ELR (cell line): Measurements from ENCODE around the gene ARHGEF12.

ENCODE experiments used
- DNase-seq: peaks from one replicate; pipeline ENCODE4 v3.0.0-alpha.2; 2015; ENCODE audit warnings: low read depth

The ARHGEF12 gene, protein sequence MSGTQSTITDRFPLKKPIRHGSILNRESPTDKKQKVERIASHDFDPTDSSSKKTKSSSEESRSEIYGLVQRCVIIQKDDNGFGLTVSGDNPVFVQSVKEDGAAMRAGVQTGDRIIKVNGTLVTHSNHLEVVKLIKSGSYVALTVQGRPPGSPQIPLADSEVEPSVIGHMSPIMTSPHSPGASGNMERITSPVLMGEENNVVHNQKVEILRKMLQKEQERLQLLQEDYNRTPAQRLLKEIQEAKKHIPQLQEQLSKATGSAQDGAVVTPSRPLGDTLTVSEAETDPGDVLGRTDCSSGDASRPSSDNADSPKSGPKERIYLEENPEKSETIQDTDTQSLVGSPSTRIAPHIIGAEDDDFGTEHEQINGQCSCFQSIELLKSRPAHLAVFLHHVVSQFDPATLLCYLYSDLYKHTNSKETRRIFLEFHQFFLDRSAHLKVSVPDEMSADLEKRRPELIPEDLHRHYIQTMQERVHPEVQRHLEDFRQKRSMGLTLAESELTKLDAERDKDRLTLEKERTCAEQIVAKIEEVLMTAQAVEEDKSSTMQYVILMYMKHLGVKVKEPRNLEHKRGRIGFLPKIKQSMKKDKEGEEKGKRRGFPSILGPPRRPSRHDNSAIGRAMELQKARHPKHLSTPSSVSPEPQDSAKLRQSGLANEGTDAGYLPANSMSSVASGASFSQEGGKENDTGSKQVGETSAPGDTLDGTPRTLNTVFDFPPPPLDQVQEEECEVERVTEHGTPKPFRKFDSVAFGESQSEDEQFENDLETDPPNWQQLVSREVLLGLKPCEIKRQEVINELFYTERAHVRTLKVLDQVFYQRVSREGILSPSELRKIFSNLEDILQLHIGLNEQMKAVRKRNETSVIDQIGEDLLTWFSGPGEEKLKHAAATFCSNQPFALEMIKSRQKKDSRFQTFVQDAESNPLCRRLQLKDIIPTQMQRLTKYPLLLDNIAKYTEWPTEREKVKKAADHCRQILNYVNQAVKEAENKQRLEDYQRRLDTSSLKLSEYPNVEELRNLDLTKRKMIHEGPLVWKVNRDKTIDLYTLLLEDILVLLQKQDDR (N-terminal part only)

DNA sequence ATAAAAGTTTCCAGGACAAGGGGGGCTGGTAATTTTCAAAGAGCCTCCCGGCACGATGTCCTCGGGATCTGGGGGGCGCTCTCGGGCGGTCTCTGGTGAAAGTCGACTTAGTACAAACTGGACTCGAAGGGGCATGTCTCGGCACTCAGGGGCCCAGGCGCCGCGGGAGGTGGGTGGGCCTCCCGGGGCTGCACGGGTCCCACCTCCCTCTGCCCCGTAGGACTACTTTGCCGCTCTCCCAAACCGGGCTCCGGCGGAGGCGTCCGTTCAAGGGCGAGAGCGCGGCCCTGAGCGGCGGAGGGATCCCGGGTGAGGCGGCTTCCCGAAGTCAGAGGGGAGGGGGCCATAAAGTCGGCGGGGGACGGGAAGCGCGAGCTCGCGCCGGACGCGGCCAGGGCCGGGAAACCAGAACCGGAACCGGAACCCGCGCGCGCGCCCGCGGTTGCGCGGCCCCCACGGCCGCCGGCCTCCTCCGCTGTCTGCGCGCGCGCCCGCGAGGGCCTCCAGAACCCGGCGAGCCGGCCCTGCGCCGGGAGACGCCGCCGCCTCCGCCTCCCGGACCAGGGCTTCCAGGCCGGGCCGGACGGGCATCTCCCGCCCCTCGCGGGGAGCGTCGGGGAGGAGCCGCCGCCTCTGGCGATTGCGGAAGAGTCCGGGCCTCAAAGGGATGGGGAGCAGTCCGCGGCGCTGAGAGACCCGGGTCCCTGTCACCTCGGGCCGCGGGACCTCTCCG lies at the start of gene ARHGEF12:
ARHGEF12 (plus strand) TSS at position 506 of the 733 bp plus-strand sequence. CDS start 831 bp downstream, outside the sequence.
- DNase-seq, result peak; percentile 98

DNA sequence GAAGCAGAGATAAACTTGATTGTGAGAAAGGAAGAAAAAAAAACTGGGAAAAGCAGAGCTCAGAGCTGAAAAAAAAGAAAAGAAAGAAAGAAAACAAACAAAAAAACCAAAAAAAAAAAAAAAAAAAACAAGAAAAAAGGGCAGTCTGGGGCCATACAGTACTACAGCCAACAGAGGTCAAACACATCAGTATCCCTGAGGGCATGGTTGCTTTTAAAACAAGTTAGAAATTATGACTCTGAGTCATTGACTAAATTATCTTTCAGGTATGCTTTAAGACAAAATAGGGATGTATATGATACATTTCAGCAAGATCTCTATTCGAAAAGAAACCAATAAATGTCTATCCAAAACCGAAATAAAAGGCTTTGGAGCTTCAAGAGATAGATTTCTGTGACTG lies 48.2 kb upstream of the ARHGEF12 start:
- DNase-seq, result no peak

DNA sequence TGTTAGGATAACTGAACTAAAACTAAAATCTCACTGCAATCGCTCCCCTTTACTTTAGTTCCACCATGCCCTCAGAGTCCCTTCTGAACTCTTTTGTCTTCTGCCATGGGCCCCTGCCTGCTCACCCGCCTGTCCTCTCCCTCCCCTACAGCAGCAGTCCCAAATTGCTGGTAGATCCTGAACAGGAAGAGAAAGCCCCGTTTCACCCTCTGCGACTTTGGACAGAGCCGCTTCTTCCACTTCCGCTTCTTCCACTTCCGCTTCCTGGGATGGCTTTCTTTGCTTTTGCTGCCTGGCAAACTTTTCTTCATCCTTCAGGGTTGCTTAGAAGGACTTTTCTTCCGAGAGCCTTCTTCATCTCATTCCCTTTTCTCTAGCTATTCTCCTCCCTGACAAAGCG lies 46.8 kb upstream of the ARHGEF12 start:
- DNase-seq, result no peak

DNA sequence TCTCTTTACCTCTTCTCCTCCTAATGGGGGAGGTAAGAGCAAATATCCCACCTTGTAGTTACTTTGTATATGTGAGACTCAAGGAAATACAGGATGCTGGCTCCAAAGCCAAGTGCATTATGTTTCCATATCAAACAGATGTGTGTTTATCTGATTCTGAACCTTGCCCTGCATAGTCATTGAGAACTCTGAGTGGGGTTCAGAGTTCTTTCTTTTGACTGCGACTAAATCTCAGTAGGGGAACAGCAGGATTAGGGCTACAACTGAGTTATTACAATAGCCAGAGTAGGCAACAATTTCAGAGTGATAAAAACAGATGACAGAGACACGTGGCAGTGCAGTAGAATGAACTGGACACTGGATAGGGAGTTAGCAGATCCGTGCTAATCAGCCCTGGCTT lies 45.3 kb upstream of the ARHGEF12 start:
- no peak for DNase-seq

DNA sequence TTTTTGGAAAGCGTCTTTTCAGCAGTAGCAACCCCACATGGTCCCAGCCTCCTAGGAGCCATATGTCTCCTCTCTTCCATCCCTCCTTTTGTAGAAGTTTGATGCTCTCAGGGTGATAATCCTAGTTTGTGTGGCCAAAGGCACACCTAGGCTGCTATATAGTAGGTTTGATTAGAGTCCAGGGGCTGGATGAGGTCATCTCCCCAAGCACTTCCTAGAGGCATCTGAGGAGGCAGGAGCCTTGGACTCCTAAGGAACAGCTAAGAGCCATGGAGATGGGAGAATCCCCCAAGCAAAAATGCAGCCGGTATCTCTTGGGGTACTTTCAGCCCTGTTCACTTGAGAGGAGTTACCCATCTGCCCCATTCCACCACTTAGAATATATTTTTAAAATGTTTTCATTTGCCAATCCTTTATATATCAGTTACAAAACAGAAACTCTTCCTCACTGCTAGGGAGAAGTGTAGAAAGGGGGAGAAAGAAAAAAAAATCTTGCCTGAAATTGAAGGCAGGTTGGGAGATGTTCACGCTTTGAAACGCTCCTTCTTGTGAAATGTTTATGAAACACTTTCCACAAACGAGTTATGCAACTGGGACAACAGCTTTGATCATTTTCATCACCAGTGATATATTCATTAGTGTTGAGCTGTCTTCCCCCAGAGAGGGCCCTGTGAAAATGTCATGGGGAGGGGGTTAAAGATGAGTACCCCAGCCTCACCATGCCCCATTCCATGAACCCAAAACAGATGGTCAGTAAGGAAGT lies 43.0 kb upstream of the ARHGEF12 start:
- DNase-seq, result no peak

DNA sequence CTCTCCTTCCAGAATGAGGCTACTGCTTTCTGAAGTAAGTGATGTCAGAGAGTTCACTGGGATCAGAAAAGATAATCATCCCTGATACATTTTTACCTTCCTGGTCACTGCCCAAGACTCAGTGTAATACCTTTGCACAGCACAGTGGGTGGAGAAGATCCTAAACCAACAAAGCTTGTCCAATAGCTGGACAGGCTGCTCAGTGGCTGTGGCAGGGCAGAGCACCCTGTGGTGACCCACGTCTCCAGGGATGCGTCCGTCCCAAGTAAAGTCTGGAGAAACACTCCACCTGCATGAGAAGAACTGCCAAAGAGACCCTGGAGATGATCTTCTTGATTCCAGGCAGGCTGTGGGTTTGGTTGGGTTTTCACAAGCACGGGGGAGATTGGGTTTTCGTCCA lies 42.1 kb upstream of the ARHGEF12 start:
- no peak for DNase-seq

DNA sequence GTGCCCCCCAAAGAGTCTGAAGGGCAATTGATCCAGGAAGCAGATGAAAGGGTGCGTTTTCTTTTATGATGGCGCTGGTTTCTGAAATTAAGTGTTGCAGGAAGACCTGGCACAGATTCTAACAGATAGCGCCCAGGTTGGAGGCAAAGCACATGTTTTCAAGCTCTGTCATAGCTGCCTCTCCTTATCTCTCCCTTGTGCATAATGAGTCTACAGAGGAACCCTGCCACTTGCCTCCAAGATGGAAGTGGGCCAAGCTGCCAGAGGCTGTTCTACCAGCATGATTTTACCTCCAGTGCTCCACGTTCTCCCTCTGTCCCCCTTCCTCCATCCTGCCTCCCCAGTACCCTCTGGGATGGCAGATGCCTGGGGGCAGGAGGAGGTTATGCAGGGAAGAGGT lies 41.1 kb upstream of the ARHGEF12 start:
- DNase-seq, result no peak

DNA sequence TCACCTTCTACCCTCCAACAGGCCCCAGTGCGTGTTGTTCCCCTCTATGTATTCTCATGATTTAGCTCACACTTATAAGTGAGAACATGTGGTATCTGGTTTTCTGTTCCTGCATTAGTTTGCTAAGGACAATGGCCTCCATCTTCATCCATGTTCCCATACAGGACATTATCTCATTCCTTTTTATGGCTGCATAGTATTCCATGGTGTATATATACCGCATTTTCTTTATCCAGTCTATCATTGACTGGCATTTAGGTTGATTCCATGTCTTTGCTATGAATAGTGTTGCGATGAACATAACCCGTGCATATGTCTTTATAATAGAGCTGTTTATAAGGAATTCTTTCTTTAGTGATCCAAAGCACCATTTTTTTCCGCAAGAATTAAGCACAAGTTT lies 39.7 kb upstream of the ARHGEF12 start:
- no peak for DNase-seq

DNA sequence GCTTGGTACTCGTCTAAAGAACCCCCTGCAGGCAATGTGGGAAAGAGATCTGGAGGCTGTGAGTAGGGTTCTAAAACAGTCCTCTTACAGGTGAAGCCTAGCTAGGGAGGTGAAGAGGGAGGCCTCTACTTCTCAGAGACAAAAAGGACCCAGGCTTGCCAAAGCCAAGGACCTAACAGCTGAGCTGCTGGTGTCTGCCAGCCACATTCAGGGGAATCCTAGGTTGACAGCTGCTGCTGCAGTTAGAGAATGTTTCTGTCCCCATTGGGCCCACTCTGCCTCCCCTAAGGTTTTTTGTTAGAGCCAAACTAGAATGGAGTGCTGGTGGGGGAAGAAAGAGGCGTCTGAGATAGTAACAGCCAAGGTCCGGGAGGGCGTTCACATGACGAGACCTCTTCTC lies 37.8 kb upstream of the ARHGEF12 start:
- DNase-seq, result no peak

DNA sequence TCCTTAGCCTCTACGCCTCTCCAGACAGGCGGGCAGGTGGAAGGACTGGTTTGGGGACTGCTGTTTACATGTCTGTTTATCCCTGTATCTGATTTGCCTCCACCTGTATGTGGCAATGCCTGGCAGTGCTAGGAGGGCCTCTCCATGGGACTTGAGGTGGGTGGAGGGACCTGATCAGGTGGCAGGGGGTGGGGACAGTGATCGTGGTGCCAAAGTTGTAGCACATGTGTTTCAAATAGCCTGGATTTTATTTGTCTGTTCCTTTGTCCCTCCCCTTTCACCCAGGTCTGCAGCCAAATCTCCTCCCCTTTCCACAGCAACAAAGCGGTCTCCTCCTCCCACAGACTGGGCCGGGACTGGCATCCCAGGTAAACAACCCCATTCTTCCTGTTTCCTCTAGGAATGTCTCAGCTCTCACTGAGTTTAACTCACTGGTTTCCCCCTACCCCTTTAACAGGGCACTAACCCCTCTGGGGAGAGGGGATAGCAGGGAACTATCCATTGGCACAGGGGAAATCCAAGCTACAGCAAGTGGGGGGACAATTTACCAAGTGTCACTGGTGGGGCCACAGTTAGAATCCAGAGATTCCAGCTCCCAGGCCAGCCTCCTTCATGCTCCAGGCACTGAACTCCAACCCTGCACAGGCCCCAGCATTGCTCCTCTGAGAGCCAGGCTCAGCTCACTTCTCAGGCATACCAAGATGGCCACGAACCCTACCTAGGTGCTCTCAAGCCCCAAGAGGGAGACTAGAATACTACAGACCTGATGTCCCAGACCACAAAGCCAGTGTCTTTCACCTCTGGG lies 34.0 kb upstream of the ARHGEF12 start:
- no peak for DNase-seq

DNA sequence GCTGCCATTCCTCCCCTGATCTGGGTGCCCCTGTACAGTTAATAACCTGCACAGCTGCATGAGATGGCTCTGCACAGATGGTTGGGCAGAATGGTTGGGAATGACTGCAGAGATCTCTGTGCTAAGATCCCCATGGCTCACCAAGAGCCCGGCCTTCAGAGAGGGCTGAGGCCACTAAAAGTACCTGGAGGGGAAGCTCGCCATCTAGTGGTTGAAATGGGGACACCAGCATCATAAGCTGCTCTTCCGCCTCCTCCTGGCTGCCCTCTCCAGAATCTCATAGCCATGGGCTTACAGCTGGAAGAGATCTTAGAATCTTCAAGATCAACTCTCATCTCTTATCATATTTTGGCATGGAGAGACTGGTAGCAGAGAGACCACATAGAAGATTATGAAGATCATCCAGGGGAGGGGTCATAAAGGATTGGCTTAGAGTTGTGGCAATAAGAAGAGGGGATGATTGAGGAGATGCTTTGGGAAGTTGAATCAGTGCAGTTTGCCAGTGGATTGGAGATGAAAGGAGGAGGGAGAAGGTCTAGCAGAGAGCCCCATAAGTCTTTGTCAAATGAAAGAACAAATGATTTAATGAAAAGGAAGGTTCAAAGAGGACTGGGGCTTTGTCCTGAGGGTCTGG lies 33.1 kb upstream of the ARHGEF12 start:
- DNase-seq, result peak; percentile 86

DNA sequence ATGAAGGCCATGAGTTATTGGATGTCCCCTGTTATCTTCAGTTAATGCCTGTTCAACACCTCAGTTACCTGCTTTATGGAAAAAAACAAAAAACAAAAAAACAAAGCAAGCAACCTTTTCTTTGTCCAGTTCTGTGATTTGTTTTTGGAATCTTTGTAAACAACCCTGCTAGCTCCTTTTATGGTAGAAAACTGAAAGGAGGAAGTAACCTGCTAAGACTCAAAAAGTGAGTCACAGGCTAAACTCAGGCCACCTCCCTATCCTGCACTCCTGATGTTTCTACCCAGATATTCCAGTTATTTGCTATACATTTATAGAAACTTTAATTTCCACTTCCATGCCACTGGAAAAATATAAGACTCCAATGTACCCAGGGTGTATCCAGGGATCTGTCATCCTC lies 31.7 kb upstream of the ARHGEF12 start:
- DNase-seq, result peak; percentile 64

DNA sequence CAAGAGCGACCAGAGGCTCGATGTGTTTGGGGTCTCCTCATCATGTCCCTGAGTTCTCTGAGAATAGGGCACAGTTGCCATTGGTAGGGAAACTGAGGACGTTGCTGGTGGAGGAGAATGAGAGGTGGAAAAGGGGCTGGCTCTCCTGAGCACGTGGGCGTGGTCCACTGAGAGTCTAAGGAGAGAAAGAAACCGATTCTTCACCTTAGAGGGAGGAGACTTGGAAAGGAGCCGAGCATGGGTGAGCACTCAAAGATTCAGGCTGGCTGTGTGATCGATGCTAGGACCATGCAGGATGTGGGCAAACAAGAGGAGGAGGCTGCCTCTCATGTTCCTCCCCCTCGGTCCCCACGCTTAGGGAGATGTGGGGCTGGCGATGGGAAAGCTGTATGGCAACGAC lies 30.9 kb upstream of the ARHGEF12 start:
- DNase-seq, result peak; percentile 15

DNA sequence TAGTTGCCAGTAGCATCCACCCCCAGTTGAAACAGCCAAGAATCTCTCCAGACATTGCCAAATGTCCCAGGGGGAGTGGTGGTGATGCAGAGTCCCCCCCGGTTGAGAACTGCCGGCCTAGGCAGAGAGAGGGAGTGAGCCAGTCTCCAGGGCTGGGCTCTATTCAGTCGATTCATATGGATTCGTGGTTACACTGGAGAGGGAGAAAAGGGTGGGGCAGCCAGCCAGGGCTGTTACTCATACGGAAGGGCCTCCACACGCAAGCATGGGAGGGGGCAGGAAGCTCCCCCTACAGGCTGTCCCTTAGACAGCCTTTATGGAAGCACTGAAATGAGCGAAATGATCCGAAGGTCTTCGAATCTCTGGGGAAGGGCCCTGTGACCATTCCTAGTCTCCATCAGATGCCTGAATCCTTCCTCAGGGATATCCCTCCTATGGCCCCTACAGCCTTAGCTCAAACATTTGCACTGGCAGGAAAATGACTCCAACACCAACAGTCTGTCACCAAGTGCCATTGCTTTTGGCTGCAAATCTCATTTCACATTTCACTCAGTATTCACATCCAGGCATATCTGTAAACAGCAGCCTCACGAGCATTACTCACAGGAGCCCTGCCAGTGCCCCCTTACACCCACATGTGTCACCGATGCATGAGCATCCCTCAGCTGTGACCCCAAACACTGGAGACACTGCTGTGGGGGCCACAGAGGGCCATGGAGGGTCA lies 29.5 kb upstream of the ARHGEF12 start:
- peak; percentile 96 for DNase-seq

DNA sequence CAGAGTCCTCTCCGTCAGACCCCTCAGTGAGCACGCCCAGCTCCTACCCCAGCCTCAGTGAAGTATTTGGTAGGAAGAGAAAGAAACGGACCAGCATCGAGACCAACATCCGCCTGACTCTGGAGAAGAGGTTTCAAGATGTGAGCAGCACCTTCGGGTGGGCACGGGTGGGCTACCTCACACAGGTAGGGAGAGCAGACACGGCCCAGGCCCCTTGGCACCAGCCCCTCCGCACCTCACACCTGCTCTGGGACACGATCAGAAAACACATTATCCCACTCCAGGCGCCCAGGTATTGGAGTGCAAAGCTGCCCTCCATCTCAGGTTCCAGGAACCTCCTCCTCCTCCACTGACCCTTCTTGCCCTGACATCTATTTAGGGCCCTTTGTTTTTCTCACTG lies 28.7 kb upstream of the ARHGEF12 start:
- DNase-seq, result no peak

DNA sequence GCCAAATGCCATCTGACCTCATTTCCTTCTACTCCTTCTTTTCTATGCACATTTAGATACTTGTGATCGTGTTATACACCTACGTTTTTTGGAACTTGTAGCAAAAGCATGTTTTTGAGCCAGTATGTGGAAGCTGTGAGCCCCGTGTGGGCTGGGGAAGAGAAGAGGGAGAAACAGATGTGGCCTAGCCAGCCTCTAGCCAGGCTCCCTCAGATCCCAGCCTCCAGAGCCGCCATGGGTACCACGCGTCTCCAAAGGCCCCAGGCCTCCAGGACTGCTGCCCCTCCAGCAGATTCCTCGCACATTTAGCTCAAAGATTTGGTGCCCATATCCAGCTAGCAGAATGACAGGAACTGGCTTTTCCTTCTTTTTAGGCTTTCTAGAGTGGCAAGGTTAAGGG lies 28.1 kb upstream of the ARHGEF12 start:
- DNase-seq, result no peak

DNA sequence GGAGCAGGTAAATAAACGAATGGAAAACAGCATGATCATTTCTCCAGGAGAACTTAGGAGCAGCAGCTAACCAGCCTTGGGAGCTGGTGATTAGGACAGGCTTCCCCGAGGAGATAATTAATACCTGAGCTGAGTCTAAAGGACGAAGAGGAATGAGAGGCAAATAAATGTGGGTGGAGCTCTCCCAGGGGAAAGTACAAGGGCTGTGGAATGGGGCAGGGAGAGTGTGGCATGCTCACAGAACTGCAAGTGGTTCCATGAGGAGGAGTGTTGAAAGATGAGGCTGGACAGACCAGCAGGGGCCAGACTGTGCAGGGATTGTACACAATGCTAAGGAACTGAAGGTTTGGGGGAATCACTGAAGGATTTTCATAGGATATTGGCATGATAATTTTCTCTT lies 25.3 kb upstream of the ARHGEF12 start:
- no peak for DNase-seq

DNA sequence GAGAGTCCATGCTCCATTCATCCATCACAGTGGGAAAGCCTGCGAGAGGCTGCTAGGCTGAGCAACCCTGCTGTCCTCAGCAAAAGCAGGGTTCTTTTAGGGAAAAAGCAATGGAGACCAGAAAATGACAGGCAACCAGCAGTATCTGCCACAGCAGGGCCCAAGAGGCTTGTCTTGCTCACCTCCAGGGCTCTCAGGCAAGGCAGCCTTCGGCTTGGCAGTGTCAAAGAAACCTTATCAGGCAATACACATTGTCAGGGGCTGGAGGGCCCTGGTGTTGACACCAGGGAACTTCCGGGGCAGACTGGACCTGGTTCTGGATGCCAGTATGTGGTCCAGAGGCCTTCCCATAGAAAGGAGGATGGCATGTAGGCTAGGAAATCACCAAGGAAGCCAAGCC lies 21.4 kb upstream of the ARHGEF12 start:
- DNase-seq, result no peak
